Tibial nerve (tissue), 4 donors: ENCODE measurements around the gene SYTL1. TPM values are rescaled to one million over a fixed set of nuclear protein-coding genes. Genes with fewer than 3 reads are reported as not detected.

Source experiments
- DNase-seq, 2 donors: peaks; one replicate each; pipeline ENCODE4 v3.0.0-alpha.2; 2019; ENCODE audit warnings: low spot score in 2 of 2
- H3K27ac ChIP-seq, 4 donors: fragments of 200-600 bp; sonication (generic) in 3 of 4; one replicate each; pipeline ENCODE4 v1.5.1; 2017 to 2019; ENCODE audit warnings: mild to moderate bottlenecking in 1 of 4
- H3K27me3 ChIP-seq, 2 donors: fragments of 200-600 bp; sonication (generic) in 1 of 2; one replicate each; pipeline versions ENCODE4 v1.5.1 to v1.6.0; 2017 to 2019
- H3K36me3 ChIP-seq, 3 donors: fragments of 200-600 bp; sonication (generic); one replicate each; pipeline ENCODE4 v1.5.1; 2018 to 2019
- H3K4me1 ChIP-seq, 4 donors: fragments of 200-600 bp; sonication (generic) in 3 of 4; one replicate each; pipeline ENCODE4 v1.5.1; 2017 to 2019
- H3K4me3 ChIP-seq, 4 donors: fragments of 200-600 bp; sonication (generic) in 3 of 4; one replicate each; pipeline ENCODE4 v1.5.1; 2017 to 2019; ENCODE audit warnings: mild to moderate bottlenecking in 1 of 4, moderate library complexity in 1 of 4
- H3K9me3 ChIP-seq, 4 donors: fragments of 200-600 bp; sonication (generic) in 3 of 4; one replicate each; pipeline ENCODE4 v1.5.1; 2017 to 2019
- EP300 ChIP-seq, 2 donors: sonication (generic); formaldehyde crosslinking; IDR thresholded peaks; one replicate each; pipeline ENCODE4 v1.6.1; 2017; ENCODE audit warnings: antibody characterized with exemption in 2 of 2, mild to moderate bottlenecking in 1 of 2
- POLR2A ChIP-seq, 2 donors: fragments of 450-650 bp; IDR thresholded peaks; one replicate each; pipeline ENCODE4 v1.6.1; 2017; ENCODE audit warnings: antibody characterized with exemption in 2 of 2, mild to moderate bottlenecking in 2 of 2, moderate library complexity in 2 of 2
- WGBS, 2 donors: methylation state at CpG; one replicate each; pipeline ENCODE4 v1.1.5; 2018; 5-methylcytosine and 5-hydroxymethylcytosine counted together
- total RNA-seq, 4 donors: library from RNA; depleted of rRNA; stranded (reverse); fragments of >200 nt; gene quantifications; one replicate each; pipeline ENCODE4 v1.1.0, GENCODE V29; 2016
- TF ChIP-seq, protein P1 (sequence below), 5 experiments: fragments of 200-600 bp in 3 of 5; fragments of 450-650 bp in 2 of 5; sonication (generic) in 3 of 5; IDR thresholded peaks; one replicate each; pipeline ENCODE4 v1.5.1; 2016 to 2019; ENCODE audit warnings: antibody characterized with exemption in 5 of 5, mild to moderate bottlenecking in 3 of 5, moderate library complexity in 2 of 5

SYTL1 gene
- total RNA-seq, 4 donors from 2014 or later, result 1.2 to 2.7 (median 1.7) TPM

DNA sequence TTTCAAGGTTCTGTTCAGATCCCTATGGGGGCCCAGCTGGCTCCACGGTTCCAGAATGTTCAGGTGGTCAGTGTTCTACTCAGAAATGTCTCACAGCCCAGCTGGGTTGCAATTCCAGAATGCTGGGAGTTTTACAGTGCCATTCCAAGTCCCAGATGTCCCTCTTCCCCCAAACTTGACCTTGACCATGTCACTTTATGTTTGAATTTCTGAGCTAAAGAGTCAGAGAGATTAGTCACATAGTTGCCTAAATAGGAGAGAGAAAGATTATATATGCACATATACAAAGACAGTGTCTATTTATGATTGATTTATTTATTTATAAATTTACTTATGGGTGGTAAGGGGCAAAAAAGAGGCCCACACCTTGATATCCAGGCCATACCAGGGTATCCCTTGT, 53.1 kb downstream of the SYTL1 start:
- 53 to 74% methylated on average over 1 of the region's 1 CpG for WGBS, 2 donors
- H3K9me3 ChIP-seq, result no peaks in the 10 kb centered on the region
- H3K4me1 ChIP-seq, result peaks cover 0 to 51% (median 21%) of the 10 kb centered on the region in 4 donors
- H3K27ac ChIP-seq, result no peak overlapping the region
- H3K36me3 ChIP-seq, result no peaks in the 10 kb centered on the region
- no peaks in the 10 kb centered on the region for H3K27me3 ChIP-seq
- H3K4me3 ChIP-seq, result no peak overlapping the region
- no peak for DNase-seq
- TF ChIP-seq, protein P1, sequence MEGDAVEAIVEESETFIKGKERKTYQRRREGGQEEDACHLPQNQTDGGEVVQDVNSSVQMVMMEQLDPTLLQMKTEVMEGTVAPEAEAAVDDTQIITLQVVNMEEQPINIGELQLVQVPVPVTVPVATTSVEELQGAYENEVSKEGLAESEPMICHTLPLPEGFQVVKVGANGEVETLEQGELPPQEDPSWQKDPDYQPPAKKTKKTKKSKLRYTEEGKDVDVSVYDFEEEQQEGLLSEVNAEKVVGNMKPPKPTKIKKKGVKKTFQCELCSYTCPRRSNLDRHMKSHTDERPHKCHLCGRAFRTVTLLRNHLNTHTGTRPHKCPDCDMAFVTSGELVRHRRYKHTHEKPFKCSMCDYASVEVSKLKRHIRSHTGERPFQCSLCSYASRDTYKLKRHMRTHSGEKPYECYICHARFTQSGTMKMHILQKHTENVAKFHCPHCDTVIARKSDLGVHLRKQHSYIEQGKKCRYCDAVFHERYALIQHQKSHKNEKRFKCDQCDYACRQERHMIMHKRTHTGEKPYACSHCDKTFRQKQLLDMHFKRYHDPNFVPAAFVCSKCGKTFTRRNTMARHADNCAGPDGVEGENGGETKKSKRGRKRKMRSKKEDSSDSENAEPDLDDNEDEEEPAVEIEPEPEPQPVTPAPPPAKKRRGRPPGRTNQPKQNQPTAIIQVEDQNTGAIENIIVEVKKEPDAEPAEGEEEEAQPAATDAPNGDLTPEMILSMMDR (IDR thresholded peaks at IDR 0.05), result no peak
- TF ChIP-seq POLR2A (IDR thresholded peaks at IDR 0.05) (no peak), EP300 (IDR thresholded peaks at IDR 0.05) (no peak)

DNA sequence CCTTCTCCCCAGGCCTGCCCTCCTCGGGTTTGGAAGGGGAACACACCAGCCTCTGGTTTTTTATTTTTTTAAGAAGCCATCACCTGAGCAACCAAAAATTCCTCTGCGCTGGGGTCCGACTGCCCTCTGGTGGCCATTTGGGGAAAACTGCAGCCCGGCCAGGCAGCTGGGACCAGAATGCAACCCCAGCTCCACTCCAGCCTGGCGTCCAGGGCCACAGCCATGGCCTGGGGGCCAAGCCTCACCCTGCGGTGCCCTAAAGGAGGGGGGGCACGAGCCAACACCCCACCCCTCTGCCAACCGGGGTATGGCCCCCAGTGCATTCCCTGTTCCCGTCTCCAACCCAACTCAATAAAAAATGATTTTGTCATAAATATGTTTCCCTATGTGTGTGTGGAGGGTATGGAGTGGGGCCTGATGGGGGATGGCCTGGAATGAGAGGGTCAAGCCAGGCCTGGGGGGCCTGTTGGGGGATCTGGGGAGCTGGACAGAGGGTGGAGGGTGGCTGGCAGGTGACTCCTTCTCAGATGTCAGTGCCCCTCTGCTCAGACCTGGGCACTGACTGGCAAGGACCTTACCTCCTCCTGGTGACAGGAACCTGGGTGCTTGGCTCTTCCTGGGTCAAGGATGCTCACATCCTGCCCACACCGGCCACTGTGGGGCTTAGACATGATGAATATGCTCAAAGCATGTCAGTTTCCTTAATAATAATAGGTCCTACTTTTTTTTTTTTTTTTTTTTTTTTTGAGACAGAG, 53.8 kb downstream of the SYTL1 start:
- Histone ChIP-seq H3K27ac (no peak overlapping the region), H3K4me1 (peaks cover 0 to 57% (median 21%) of the 10 kb centered on the region in 4 donors), H3K4me3 (no peak overlapping the region), H3K36me3 (no peaks in the 10 kb centered on the region), H3K9me3 (no peaks in the 10 kb centered on the region), H3K27me3 (no peaks in the 10 kb centered on the region)
- TF ChIP-seq POLR2A (IDR thresholded peaks at IDR 0.05), result no peak
- TF ChIP-seq, protein P1 (IDR thresholded peaks at IDR 0.05), result peak; percentile 91 to 98 (median 96)
- DNase-seq, result peak; percentile 67 to 77
- WGBS, 2 donors, result 5 to 9% methylated on average over 10 of the region's 10 CpGs

DNA sequence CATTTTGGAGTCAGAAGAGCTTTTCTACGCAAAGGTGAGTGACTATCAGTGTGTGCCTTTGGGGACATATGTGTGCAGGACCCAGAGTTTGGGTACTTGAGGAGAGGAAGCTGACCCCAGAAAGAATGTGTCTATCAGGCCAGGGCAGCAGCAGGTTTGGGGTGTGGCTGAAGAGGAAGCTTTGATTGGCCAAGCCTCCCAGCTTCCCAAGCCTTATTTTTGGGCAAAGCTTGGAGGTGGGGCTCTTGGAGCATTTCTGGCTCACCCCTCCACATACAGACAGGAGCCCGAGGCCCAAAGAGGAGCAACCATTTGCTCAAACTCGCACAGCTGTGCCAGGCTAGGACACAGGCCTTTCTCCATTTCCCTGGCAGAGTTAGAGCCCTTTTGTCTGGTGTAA, 55.3 kb downstream of the SYTL1 start:
- Histone ChIP-seq H3K27ac (no peak overlapping the region), H3K4me3 (no peak overlapping the region), H3K9me3 (no peaks in the 10 kb centered on the region), H3K27me3 (no peaks in the 10 kb centered on the region), H3K36me3 (no peaks in the 10 kb centered on the region), H3K4me1 (peaks cover 0 to 60% (median 15%) of the 10 kb centered on the region in 4 donors)
- DNase-seq, result no peak
- no peak for TF ChIP-seq EP300 (IDR thresholded peaks at IDR 0.05)
- TF ChIP-seq, protein P1 (IDR thresholded peaks at IDR 0.05), result no peak
- no peak for TF ChIP-seq POLR2A (IDR thresholded peaks at IDR 0.05)
- WGBS, 2 donors, result 76 to 79% methylated on average over 3 of the region's 3 CpGs

DNA sequence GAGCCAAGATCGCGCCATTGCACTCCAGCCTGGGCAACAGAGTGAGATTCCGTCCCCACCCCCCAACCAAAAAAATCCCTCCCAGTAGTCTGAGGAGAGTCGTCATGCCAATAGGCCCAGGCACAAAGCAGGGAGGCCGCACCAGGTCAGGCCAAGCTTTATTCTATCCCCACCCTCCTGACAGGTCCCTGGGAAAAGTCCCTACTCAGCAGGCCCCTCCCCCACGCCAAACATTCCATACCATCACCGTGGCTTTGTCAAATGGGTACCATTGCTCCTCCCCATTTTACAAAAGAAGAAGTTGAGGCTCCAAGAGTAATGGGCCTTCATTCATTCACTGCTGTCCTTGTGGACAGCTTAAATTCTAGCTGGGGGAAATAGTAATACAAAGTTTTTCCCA, 55.9 kb downstream of the SYTL1 start:
- Histone ChIP-seq H3K27me3 (no peaks in the 10 kb centered on the region), H3K4me1 (peaks cover 0 to 60% (median 16%) of the 10 kb centered on the region in 4 donors), H3K36me3 (no peaks in the 10 kb centered on the region), H3K4me3 (no peak overlapping the region), H3K9me3 (no peaks in the 10 kb centered on the region), H3K27ac (no peak overlapping the region)
- 64 to 72% methylated on average over 6 to 7 of the region's 7 CpGs for WGBS, 2 donors
- TF ChIP-seq EP300 (IDR thresholded peaks at IDR 0.05) (no peak), POLR2A (IDR thresholded peaks at IDR 0.05) (no peak)
- TF ChIP-seq, protein P1 (IDR thresholded peaks at IDR 0.05), result no peak
- DNase-seq, result no peak

DNA sequence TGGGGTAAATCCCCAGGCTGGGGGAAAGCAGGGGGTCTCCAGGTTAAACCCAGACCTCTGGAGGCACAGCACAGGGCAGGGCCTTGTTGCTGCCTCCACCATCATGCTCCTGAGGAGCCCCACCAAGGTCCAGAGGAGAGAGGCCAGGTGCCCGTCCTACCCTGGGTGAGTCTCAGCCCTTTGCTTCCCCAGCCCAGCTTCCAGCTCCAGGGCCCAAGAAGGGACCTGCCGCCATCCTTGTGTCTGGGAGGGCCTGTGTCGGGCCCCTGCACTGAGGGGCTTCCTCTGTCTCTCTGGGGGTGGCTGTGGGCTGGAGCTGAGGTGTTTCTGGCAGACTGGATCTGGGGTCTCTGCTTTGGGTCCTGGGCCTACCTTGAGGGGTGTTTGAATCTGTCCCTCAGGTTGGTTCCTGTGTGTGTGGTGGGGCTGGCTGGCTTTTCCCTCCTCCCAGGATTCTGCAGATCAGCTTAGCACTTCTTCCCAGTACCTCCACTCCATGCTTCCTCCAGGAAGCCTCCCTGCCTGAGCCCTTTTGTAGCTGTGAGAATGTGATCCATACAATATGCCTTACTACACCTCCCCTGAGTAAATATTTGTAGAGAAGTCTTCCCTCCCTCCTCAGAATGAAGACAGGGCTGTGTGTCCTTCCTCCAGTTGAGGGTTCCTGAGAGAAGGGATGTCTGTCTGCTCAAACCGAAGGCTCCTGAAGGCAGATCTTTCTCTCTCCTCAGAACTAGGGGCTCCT, 56.8 kb downstream of the SYTL1 start:
- H3K36me3 ChIP-seq, result no peaks in the 10 kb centered on the region
- WGBS, 2 donors, result 71 to 80% methylated on average over 4 of the region's 4 CpGs
- no peaks in the 10 kb centered on the region for H3K27me3 ChIP-seq
- no peak for TF ChIP-seq EP300 (IDR thresholded peaks at IDR 0.05)
- TF ChIP-seq, protein P1 (IDR thresholded peaks at IDR 0.05), result no peak
- no peak for TF ChIP-seq POLR2A (IDR thresholded peaks at IDR 0.05)
- H3K4me3 ChIP-seq, result no peak overlapping the region
- no peak overlapping the region for H3K27ac ChIP-seq
- no peaks in the 10 kb centered on the region for H3K9me3 ChIP-seq
- DNase-seq, result no peak
- H3K4me1 ChIP-seq, result peaks cover 0 to 63% (median 23%) of the 10 kb centered on the region in 4 donors
